ENCODE results near the gene RNASE7.

The RNASE7 gene

DNA sequence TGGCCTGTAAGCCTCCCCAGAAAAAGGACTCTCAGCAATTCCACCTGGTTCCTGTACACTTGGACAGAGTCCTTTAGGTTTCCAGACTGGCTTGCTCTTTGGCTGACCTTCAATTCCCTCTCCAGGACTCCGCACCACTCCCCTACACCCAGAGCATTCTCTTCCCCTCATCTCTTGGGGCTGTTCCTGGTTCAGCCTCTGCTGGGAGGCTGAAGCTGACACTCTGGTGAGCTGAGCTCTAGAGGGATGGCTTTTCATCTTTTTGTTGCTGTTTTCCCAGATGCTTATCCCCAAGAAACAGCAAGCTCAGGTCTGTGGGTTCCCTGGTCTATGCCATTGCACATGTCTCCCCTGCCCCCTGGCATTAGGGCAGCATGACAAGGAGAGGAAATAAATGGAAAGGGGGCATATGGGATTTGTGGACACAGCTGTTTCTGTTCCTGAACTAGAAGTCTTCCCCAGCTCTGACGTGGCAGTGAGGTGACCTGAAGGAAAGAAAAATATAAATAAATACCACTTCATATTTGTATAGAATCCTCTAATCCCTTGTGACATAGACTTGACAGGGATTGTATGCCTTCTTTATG, 1.3 kb downstream of the RNASE7 start:
- no peak for DNase-seq (ENCODE audit: low read depth, low spot score)

DNA sequence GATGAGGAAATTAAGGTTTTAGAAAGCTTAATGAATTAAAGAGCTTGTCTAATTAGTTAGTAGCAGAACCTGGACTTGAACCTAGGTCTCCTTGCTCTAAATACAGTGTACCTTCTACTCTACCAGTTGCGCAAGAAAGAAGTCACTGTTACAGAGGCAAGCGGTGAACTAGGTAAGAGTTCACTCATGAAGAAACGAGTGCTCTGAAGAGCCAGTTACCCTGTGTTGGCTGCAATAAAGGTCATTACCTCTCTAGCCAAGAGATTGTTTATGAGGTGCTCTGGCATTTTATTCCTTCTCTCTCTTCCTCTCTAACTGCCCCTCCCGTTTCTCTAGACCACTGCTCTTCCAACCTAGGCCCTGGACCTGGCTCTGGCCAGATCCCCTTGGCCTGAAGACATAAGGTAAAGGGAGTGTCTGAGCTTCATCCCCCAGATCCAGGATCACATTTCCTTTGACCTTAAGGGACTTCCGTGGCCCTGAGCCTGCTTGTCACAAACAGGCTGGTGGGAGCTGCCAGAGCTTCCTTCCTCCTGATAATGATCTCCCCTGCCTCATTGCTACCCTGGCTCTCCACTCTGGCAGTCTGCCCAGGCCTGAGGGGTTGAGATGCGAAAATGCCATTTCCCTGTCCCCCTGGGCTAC, 1.9 kb downstream of the RNASE7 start:
- DNase-seq (ENCODE audit: low read depth, low spot score), result no peak

DNA sequence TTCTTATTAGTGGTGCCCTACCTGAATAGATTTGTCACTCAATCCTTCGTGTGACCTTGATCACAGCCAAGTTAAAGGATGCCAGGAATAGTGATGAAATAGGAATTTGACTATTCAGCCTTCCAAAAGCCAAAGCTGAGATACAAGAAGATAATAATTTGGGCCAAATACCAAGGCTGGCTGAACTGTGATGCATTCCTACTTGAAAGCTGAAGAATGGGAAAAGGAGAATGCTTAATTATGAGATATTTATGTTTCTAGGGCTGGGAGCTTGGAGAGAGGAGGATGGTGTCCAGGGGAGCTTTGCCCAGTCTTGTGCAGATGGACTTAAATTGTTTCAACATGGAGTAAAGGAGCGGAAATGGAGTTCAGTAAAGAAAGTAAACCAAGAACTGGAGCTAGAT, 5.2 kb downstream of the RNASE7 start:
- DNase-seq (ENCODE audit: low read depth, low spot score), result no peak

DNA sequence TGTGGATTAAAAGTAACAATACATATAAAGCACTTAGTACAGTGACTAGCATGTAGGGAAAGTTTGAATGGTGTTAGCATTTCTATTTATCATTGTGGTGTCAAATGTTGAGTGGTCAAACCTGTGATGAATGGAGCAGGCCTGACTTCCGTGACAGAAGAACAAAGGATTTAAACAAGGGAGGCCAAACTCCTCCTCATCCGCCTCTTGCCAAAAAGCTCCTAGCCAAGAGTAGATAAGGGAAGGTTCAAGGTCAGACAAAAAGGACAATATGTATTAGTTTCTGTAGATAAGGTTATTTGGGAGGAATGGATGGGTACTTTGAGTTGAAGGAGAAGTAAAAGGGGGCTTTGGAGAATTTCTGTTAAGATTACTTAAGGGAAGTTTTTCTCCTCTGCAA, 6.5 kb downstream of the RNASE7 start:
- no peak for DNase-seq (ENCODE audit: low read depth, low spot score)

DNA sequence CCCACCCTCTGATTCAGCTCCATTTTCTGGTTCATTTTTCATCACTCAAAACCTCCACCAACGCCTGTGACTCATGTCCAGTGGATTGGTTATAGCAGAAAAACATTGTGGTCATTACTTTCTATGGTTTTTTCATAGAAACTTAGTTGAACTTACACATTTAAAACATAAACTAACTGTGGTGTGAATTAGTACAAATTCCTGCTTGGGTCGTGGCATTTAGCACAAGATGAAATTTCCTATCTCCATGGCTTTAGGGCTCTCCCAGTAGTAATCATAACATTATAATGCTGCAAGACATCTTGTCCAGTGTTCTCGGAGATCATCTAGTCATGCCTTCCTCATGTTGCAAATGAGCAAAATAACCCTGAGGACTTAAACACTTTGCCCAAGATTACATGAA, 7.1 kb downstream of the RNASE7 start:
- DNase-seq (ENCODE audit: low read depth, low spot score), result no peak

DNA sequence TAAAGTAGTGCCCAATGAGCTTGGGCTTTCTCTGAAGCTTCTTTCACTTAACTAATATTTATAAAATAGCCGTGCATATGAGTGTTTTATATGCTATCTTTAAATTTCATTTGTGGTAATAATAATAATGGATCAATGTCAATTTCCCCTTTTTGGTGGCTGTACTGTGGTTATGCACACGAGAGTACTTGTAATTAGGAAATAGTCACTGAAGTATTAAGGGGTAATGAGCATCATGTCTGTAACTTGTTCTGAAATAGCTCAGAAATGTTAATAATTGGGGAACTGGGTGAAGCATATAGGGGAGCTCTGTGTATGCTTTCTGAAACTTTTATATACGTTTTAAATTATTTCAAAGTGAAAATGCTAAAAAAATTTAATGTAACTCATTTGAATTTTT, 8.4 kb downstream of the RNASE7 start:
- DNase-seq (ENCODE audit: low read depth, low spot score), result no peak

DNA sequence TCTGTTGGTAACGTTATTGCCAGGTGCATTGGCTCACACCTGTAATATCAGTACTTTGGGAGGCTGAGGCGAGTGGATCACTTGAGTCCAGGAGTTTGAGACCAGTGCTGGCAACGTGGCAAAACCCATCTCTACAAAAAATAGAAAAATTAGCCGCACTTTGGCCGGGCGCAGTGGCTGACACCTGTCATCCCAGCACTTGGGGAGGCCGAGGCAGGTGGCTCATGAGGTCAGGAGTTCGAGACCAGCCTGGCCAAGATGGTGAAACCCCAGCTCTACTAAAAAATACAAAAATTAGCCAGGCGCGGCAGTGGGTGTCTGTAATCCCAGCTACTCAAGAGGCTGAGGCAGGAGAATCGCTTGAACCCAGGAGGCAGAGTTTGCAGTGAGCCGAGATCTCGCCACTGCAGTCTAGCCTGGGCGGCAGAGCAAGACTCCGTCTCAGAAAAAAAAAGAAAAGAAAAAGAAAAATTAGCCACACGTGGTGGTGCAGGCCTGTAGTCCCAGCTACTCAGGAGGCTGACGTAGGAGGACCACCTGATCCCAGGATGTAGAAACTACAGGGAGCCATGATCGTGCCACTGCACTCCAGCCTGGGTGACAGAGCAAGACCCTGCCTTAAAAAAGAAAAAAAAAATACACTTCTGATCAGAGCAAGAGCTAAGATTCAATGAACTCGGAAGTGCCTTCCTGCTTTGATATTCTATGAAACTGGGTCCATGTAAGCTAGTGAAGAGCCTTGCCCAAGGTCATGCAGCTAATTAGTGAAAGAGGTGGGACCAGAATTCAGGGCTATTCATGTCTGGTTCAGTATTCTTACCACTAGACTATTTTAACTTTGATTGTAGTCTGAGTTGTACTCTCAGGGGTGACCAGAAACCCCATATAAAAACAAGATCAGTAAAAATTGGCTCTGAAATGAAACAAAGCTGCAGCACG, 11.3 kb downstream of the RNASE7 start:
- no peak for DNase-seq (ENCODE audit: low read depth, low spot score)

DNA sequence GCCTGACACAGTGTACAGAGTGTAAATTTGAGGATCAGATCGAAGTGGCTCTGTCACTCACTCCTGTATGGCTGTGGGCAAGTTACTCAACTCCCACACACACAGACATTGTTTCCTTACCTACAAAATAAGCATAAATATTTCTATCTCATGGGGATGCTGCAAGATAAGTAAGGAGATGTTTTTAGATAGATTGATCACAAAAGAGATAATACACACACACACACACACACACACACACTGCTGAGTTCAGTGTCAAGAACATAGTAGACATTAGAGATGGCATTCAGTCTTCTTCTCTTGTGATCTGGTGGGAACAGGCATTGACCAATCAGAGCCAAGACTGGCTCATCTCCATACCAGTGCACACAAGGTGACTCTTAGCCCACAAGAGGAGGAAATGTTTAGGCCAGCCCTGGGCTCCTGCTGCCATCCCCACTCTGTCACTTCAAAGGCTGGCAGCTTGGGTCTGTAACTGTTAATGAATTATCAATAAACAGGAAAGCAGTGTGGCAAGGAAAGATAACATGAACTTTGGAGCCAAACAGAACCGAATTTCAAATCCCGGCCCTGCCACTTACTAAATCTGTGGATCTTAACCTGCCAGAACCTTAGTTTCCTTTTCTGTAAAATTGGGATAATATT, 12.1 kb downstream of the RNASE7 start:
- DNase-seq (ENCODE audit: low read depth, low spot score), result no peak

DNA sequence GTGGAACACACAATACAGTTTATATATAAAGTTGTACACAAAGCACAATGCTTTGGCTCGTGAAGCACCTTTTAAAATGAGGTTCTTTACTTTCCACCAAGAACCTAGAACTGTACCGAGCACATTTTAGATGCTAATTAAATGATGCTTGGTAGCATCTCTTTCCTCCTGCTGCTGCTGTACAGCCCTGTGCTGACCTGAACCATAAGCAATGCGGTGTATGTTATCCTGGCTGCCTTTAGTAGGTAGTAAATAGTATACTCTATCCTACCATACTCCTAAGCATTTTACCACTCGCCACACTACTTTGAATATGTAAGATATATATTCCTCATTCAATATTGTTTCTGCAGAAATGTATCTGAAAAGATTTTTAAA, 12.6 kb downstream of the RNASE7 start:
- DNase-seq (ENCODE audit: low read depth, low spot score), result no peak

DNA sequence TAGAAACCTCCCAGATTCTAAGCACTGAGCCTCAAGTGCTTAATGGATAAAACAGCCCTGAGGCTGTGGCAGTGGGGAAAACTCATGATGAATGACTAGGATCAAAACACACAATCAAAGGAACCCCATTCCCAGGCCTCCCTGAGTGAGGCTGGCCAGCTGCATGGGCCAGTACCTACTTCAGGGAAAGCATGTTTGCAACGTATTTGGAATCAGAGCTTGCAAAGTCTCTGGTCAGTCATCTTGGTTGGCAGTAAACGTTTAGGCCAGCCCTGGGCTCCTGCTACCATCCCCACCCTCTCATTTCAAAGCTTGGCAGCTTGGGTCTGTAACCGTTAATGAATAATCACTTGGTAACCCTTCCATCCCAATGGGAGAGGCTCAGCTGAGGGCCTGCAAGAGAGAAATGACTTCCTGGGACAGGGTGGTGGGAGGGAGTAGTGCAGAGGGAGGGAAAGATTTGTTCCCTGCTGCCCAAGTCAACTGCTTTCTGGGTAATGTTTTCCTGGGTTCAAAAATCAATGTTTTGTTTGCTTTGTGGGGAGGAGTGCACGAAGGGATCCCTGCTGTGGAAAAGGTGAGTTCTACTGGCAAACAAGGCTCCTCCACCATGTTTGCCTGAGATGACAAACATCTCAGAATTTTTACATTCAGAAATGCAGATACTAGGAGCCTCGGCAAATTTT, 13.4 kb downstream of the RNASE7 start:
- no peak for DNase-seq (ENCODE audit: low read depth, low spot score)

DNA sequence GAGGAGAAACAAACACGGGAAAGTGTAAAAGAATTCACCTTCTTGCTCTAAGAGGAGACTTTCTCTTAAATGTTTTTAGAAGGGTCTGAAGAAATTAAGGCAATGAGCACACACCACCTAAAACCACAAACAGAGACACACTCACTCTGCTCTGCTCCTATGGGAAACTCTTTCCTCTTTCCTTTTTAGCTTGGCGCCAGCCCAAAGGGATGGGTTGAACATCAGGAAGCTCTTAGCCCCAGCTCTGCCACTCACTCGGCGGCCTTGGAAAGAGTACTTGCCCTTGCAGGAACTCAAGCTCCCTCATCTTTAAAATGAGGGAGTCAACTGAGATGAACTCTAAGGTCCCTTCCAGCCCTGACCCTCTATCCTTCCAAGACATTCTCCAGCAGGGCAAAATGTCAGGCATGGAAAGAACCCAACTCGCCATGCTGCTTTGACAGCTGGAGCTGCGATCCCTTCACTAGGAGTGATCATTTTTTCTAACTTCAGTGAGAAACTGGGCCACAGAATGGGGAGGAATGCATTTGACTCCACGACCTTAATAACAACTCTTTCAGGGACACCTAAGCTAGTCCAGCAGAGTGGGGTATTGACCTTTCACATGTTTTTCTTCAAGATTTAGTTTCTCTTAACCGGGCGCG, 14.5 kb downstream of the RNASE7 start:
- no peak for DNase-seq (ENCODE audit: low read depth, low spot score)

DNA sequence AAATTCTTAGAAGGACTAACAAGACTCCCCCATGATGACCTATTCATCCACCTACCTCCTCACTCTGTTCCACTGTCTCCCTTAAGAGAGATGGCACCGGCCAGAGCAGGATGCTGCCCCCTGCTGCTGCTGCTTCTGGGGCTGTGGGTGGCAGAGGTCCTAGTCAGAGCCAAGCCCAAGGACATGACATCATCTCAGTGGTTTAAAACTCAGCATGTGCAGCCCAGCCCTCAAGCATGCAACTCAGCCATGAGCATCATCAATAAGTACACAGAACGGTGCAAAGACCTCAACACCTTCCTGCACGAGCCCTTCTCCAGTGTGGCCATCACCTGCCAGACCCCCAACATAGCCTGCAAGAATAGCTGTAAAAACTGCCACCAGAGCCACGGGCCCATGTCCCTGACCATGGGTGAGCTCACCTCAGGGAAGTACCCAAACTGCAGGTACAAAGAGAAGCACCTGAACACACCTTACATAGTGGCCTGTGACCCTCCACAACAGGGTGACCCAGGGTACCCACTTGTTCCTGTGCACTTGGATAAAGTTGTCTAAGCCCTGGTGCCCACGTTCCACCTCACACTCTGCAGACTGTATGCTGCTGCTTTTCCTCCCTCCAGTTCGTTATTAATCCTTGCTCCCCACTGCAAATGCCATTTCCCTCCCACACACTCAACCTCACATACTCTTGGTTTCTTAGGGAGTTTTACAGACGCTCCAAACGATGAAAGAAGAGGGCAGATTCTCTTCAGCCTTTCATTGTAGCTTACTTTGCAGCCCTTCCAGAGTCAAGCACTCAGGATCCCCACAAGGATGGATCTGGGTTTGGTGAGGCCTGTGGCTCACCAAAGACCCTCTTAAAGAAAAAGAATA, 15.9 kb downstream of the RNASE7 start, which contains the start of gene RNASE8:
TSS of gene RNASE8 (plus strand) at position 20 of the 873 bp plus-strand sequence. CDS start at position 91, 71 bp downstream.
- peak; percentile 35 for DNase-seq (ENCODE audit: low read depth, low spot score)

DNA sequence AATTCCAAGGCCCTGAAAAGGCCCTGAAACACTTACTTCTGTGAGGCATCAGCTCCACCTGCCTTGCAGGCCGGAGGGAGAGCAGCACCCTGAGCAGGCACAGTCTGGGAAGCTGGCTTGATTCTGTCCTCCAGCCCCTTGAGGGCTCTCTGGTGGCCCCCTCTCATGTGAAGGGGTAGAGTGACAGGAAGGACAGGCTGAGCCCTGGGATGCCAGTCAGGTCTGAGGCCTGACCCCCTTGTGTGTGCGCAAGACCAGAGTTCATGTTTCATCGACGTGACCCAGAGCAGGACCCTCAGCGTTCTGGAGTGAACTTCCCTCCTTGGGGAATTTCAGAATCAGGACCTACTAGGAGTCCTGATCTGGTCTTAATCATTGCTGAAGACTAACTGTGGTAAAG, 16.7 kb downstream of the RNASE7 start:
- no peak for DNase-seq (ENCODE audit: low read depth, low spot score)

DNA sequence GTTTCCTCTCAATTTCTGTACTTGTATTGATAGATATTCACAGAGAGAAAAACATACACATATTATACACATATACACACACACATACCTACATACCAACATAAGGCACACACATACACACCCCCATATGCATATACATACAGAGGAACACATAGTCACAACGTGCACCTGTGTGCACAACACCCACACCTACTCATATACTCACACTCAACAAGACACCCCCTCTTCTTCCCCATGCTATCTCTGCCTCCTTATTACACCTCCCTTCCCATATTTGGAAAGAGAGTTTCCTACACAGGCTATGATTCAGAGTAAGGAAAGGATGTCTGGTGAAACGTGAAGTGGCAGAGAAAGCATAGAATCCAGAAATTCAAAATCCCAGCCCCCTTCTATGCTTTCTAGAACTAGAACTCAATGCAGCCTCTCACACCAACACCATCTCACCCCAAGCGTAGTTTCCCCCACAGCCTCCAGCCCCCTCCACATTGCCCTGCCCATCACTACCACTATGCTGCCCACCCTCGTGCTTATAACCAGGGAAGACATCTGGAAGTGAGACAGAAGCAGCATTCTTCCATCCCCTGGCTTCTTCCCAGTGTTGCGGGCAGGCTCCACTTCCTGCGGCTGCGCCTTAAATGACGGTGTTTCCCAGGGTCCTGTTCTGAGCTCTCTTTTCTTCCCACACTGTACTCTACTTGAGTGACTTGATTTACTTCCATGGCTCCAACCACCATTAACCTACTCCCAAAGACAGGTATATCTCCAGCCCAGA, 17.9 kb downstream of the RNASE7 start:
- DNase-seq (ENCODE audit: low read depth, low spot score), result no peak

DNA sequence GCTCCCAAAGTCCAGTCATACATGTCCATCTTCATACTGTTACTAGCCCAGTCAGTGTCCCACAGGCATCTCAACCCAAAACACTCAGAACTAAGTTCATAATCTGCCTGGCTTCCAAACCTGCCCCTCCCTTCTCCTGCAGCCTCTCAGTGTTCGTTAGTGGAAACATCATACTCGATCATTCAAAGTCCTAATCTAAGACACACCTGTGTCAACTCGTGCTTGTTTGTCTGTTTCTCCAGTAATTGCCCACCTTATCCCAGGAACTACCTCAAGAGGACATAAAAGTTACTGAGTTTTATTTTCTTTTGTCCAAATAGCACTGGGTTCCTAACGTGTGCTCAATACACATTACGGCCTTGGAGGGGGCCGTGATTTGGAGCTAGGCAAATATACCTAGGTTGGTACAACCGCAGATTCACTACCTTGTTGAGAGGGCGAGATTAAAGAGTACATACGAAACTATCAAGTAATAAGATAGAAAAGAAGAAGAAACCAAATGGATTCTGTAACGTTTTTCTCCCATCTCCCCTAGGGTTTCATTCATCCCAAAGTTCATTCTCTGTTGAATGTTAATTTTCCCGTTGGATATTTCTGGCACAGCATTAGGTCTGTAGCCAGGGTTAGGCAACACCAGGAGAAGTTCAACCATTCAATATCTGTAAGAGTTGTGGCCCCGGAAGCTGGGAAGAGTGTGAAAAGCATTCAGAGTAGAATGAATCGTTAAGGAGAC, 18.6 kb downstream of the RNASE7 start:
- no peak for DNase-seq (ENCODE audit: low read depth, low spot score)

DNA sequence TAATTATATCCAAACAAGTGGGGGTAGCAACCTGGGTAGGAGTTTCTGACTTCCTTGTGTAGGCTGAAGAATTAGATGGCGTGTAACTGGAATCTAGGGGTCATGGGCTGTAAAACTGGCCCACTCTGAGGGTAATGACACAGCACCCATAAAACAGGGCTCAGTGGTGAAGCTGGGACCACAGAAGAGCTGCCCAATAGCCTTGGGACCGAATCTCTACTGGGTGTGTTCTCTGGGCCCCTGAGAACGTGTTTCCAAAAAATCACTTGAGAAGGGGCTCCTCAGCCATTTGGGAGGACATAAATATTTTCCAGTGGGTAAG, 19.1 kb downstream of the RNASE7 start:
- no peak for DNase-seq (ENCODE audit: low read depth, low spot score)

DNA sequence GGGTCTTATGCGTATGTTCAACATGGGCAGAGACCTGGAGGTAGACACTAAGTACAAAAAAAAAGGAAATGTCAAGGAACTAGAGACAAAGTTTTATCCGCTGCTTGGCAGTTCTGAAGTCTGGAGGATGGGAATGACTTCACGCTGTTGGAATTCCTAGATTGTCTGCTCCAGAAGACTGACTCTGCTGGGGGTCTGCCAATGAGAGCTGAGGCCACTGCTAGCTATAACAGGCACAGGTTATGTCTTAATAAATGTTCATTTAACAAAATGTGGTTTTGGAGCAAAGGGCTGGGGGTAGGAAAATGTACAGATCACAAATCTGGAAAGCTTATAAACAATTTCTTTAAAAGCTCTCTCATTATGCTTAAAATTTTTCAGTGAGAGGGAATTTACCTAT, 21.3 kb downstream of the RNASE7 start:
- DNase-seq (ENCODE audit: low read depth, low spot score), result peak; percentile 92

DNA sequence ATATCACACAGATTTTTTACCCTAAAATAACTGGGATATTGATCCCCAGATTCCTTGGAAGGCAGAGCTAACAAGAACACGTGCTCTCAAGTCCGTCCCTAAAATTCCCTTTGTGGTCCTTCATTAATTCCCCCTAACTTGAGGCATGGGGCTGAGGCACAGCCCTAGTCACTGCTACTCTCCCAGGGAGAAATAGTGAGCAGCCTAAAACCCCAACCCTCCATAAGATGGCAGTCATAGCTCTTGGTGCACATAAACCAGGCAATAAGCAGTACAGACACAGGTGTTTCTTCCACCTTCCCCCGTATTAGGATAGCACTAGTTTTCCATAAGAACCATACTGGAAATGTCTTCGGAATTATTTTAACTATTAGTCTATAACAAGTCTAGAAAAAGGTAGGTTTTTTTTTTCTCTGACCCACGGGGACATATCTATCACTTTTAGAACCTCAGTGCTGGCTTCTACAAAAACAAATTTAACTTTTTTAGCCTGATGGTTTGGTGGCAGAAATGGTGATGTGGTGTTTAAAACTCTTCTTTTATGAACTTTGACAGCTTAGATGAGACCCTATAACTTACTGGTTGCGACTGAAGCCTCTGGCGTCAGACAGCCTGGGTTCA, 24.8 kb downstream of the RNASE7 start:
- no peak for DNase-seq (ENCODE audit: low read depth, low spot score)

Measured in astrocyte of the hippocampus (primary cell).